ENCODE results near the gene DMBX1.

- TF ChIP-seq POLR2AphosphoS5 (IDR thresholded peaks at IDR 0.05) (no peak), RAD21 (conservative IDR thresholded peaks at IDR 0.05) (no peak), EZH2 (IDR thresholded peaks at IDR 0.05; ENCODE audit: borderline replicate concordance, insufficient read depth, low read length, poor library complexity, severe bottlenecking) (no peak), SMC3 (conservative IDR thresholded peaks at IDR 0.05; ENCODE audit: poor library complexity) (no peak), REST (IDR thresholded peaks at IDR 0.05; ENCODE audit: borderline replicate concordance) (no peak), EP300 (conservative IDR thresholded peaks at IDR 0.05; ENCODE audit: poor library complexity, severe bottlenecking) (no peak), MXI1 (conservative IDR thresholded peaks at IDR 0.05; ENCODE audit: poor library complexity, severe bottlenecking) (no peak)
- TF ChIP-seq, protein P1, sequence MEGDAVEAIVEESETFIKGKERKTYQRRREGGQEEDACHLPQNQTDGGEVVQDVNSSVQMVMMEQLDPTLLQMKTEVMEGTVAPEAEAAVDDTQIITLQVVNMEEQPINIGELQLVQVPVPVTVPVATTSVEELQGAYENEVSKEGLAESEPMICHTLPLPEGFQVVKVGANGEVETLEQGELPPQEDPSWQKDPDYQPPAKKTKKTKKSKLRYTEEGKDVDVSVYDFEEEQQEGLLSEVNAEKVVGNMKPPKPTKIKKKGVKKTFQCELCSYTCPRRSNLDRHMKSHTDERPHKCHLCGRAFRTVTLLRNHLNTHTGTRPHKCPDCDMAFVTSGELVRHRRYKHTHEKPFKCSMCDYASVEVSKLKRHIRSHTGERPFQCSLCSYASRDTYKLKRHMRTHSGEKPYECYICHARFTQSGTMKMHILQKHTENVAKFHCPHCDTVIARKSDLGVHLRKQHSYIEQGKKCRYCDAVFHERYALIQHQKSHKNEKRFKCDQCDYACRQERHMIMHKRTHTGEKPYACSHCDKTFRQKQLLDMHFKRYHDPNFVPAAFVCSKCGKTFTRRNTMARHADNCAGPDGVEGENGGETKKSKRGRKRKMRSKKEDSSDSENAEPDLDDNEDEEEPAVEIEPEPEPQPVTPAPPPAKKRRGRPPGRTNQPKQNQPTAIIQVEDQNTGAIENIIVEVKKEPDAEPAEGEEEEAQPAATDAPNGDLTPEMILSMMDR (IDR thresholded peaks at IDR 0.05; ENCODE audit: poor library complexity, severe bottlenecking) = no peak
Measured at GRCh38 chr1:46464013-46464548, 25.6 kb upstream of the DMBX1 start.

Measured in neural cell (in vitro differentiated cells).